Stimulated activated naive CD4-positive, alpha-beta T cell (primary cell): ENCODE data around the gene ZNF750.

Source experiments
- DNase-seq, 6 experiments: peaks; one replicate each; lab custom pipeline; 2025; lab: John Stamatoyannopoulos, UW

The ZNF750 gene

GRCh38 chr17:82835122-82835521, 4.7 kb downstream of the ZNF750 start:
- DNase-seq: no peak

GRCh38 chr17:82832881-82833475, 6.8 kb downstream of the ZNF750 start:
- DNase-seq: no peak

- no peak for DNase-seq
Measured at GRCh38 chr17:82832411-82832810, 7.4 kb downstream of the ZNF750 start.

- no peak for DNase-seq
Measured at GRCh38 chr17:82831818-82832200, 8.0 kb downstream of the ZNF750 start.

- DNase-seq: no peak
Measured at GRCh38 chr17:82831041-82831817, 8.6 kb downstream of the ZNF750 start.

- no peak for DNase-seq
Measured at GRCh38 chr17:82830249-82830661, 9.6 kb downstream of the ZNF750 start.

GRCh38 chr17:82828875-82829487, 10.8 kb downstream of the ZNF750 start:
- no peak for DNase-seq

GRCh38 chr17:82826956-82827355, 12.9 kb downstream of the ZNF750 start:
- no peak for DNase-seq

- DNase-seq: no peak
Measured at GRCh38 chr17:82826211-82826610, 13.6 kb downstream of the ZNF750 start.

- DNase-seq: no peak
Measured at GRCh38 chr17:82825540-82826124, 14.2 kb downstream of the ZNF750 start.

GRCh38 chr17:82823004-82823403, 16.8 kb downstream of the ZNF750 start:
- DNase-seq: no peak

GRCh38 chr17:82822281-82822680, 17.5 kb downstream of the ZNF750 start:
- no peak for DNase-seq

- DNase-seq: no peak
Measured at GRCh38 chr17:82821554-82821953, 18.3 kb downstream of the ZNF750 start.

GRCh38 chr17:82820278-82821251, 19.3 kb downstream of the ZNF750 start:
- no peak for DNase-seq

- DNase-seq: no peak
Measured at GRCh38 chr17:82817947-82818346, 21.9 kb downstream of the ZNF750 start.

- DNase-seq: no peak
Measured at GRCh38 chr17:82816358-82816757, 23.5 kb downstream of the ZNF750 start.

GRCh38 chr17:82815790-82816305, 24.0 kb downstream of the ZNF750 start:
- no peak for DNase-seq

- no peak for DNase-seq
Measured at GRCh38 chr17:82815354-82815753, 24.5 kb downstream of the ZNF750 start.

GRCh38 chr17:82814834-82815233, 25.0 kb downstream of the ZNF750 start:
- no peak for DNase-seq

- DNase-seq: no peak
Measured at GRCh38 chr17:82813299-82814051, 26.3 kb downstream of the ZNF750 start.

GRCh38 chr17:82812601-82813000, 27.2 kb downstream of the ZNF750 start:
- no peak for DNase-seq
